ENCODE measurements around the gene LCNL1.

DNA sequence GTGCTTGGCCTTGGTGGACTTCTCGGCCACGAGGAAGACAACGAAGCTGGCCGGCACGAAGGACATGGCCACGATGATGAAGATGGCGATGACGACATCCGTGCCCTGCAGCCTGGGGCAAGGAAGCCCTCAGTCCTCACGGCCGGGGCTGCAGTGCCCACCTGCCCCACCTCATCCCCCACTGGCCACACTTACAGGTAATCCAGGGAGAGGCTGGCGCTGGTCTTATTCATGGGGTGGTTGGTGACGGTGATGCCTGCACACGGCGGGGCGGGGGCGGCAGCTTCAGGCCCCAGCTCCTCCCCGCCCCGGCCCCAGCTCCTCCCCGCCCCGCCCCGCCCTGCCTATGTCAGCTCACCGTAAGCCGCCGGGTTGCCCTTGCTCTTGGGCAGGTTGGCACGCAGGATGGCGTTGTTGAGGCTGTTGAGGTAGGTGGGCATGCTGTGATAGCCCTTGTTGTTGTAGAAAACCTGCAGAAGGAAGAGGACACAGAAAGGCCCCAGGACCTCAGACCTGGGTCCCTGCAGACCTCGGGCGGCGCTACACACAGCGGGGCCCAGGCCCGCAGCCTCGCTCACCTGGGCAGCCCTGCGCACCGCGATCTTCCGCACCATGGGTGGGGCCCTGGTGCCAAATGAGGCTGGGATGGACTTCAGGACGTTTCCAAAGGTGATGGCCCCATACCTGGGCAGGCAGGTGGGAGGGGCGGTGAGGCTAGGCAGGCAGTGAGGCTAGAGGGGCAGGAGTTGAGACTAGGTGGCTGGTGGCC, 29.3 kb downstream of the LCNL1 start:
- no peak for TF ChIP-seq POLR2A (IDR thresholded peaks at IDR 0.05)
- TF ChIP-seq, protein P1, sequence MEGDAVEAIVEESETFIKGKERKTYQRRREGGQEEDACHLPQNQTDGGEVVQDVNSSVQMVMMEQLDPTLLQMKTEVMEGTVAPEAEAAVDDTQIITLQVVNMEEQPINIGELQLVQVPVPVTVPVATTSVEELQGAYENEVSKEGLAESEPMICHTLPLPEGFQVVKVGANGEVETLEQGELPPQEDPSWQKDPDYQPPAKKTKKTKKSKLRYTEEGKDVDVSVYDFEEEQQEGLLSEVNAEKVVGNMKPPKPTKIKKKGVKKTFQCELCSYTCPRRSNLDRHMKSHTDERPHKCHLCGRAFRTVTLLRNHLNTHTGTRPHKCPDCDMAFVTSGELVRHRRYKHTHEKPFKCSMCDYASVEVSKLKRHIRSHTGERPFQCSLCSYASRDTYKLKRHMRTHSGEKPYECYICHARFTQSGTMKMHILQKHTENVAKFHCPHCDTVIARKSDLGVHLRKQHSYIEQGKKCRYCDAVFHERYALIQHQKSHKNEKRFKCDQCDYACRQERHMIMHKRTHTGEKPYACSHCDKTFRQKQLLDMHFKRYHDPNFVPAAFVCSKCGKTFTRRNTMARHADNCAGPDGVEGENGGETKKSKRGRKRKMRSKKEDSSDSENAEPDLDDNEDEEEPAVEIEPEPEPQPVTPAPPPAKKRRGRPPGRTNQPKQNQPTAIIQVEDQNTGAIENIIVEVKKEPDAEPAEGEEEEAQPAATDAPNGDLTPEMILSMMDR (IDR thresholded peaks at IDR 0.05): no peak

Data from sigmoid colon (tissue), 3 donors.